GM20000 (cell line): ENCODE measurements around the gene TAS2R5.
"Not testable (repeated sequence)": the region's sequence is repeated elsewhere in the genome, so short reads cannot be mapped to it uniquely, and the experiment has no call there.

Experiments
- DNase-seq: peaks from one replicate; pipeline ENCODE4 v3.0.0; 2012; ENCODE audit warnings: low spot score
- TF ChIP-seq, protein P1 (sequence below): IDR thresholded peaks from 2 replicates; pipeline ENCODE4 v1.5.1; 2012; ENCODE audit warnings: mild to moderate bottlenecking, control low read depth; ENCODE audit errors: extremely low read depth, missing control alignments

Gene TAS2R5, protein sequence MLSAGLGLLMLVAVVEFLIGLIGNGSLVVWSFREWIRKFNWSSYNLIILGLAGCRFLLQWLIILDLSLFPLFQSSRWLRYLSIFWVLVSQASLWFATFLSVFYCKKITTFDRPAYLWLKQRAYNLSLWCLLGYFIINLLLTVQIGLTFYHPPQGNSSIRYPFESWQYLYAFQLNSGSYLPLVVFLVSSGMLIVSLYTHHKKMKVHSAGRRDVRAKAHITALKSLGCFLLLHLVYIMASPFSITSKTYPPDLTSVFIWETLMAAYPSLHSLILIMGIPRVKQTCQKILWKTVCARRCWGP

DNA sequence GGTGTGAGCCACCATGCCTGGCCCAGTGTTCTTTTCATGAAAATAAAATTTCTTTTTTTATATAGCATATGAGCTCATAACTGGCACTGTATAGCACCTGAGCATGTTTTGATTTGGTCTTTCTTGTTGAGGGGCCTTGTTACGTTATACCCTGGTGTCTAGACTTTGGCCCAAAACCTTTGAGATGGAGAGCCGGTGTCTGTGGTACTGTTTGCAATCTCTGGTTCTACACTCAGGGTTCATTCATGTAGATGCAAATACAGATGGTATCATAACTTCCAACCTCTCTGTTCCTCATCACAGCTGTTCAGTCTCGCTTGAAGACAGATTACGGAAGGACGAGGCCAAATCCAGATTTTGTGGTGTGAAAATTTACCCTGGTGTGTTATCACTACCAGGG lies at the start of gene TAS2R5:
Gene TAS2R5 (plus strand): TSS at position 301 of the 400 bp plus-strand sequence. CDS start 145 bp downstream, outside the sequence.
- no peak for DNase-seq
- TF ChIP-seq, protein P1, sequence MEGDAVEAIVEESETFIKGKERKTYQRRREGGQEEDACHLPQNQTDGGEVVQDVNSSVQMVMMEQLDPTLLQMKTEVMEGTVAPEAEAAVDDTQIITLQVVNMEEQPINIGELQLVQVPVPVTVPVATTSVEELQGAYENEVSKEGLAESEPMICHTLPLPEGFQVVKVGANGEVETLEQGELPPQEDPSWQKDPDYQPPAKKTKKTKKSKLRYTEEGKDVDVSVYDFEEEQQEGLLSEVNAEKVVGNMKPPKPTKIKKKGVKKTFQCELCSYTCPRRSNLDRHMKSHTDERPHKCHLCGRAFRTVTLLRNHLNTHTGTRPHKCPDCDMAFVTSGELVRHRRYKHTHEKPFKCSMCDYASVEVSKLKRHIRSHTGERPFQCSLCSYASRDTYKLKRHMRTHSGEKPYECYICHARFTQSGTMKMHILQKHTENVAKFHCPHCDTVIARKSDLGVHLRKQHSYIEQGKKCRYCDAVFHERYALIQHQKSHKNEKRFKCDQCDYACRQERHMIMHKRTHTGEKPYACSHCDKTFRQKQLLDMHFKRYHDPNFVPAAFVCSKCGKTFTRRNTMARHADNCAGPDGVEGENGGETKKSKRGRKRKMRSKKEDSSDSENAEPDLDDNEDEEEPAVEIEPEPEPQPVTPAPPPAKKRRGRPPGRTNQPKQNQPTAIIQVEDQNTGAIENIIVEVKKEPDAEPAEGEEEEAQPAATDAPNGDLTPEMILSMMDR, result no peak

DNA sequence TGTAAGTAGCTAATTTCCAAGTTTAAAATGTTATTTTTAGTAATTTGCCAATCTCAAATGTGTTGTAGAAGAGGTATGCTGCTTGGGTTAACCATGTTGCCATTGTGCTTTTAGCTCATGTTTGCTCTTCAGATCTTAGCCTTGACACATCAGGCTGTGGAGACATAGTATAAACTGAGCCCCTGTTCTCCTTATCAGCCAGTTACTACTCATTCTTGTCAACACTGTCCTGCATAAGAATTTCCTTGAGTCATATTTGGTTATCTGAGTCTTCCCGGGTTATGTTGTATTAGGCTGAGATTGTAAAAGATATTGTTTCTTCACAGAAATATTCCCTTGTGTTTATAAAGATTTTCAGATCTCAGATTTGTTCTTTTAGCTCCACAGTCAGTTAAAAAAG lies 47.8 kb upstream of the TAS2R5 start:
- DNase-seq, result no peak
- TF ChIP-seq, protein P1, result no peak

DNA sequence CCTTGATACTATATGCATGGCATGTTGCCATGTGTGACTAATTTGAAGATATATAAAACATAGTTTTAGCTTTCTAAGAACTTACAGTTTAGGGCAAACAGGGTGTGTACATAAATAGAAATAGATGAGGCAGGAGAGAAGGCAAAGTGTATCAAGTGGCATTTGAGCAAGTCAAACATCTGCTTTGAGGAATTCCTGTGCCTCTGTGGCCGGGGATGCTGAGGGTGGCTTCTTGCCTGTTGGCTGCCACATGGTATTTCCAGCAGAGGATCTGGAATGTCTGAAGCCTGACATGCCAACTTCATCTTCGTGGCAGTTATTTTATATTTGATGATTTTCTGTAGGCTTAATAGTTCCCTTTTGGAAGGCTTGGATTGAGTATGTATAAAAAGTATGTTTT lies 45.9 kb upstream of the TAS2R5 start:
- TF ChIP-seq, protein P1, result no peak
- no peak for DNase-seq

DNA sequence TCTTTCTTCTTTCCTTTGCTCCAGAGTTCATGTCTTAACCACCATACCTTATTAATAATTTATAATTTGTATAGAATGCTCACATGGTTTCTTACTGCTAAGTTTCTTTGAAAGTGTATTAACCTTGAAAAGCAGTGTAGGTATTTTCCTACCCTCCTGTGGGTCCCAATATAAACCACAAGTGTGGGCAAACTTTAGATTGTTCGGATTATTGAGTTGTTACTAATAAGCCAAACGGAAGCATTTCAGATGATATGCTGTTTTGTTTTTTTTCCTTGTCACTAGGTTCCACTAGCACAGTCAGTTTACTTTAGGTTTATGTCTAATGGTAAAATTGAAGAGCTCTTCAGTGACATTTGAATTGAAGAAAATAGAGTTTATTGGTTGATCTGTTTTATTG lies 41.6 kb upstream of the TAS2R5 start:
- no peak for DNase-seq
- TF ChIP-seq, protein P1, result no peak

DNA sequence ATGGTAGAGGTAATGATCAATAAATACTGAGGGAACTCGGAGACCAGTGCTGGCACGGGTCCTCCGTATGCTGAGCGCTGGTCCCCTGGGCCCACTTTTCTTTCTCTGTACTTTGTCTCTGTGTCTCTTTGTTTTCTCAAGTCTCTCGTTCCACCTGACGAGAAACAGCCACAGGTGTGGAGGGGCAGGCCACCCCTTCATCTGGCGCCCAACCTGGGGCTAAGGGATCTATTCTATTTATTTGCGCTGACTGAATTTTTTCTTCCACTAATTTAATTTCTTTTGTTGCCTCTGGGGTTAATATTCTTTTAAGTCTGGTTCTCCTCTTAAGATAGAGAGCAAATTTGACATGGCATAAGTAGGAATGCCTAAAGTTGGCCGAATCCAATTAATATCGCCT lies 38.1 kb upstream of the TAS2R5 start:
- DNase-seq, result not testable (repeated sequence)

DNA sequence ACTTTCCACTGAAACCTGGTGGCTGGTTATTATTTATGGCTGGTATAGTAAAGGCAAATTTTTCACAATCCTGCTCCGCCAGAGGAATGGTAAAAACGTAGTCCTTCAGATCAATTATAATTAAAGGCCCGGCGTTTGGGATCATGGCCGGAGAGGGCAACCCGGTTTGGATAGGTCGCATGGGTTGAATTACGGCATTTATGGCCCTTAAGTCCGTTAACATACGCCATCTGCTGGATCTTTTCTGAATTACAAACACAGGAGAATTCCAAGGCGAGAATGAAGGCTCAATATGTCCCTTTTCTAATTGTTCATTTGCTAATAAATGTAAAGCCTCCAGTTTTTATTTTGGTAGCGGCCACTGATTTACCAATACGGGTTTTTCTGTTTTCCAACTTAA lies 37.4 kb upstream of the TAS2R5 start:
- TF ChIP-seq, protein P1, result no peak
- no peak for DNase-seq

DNA sequence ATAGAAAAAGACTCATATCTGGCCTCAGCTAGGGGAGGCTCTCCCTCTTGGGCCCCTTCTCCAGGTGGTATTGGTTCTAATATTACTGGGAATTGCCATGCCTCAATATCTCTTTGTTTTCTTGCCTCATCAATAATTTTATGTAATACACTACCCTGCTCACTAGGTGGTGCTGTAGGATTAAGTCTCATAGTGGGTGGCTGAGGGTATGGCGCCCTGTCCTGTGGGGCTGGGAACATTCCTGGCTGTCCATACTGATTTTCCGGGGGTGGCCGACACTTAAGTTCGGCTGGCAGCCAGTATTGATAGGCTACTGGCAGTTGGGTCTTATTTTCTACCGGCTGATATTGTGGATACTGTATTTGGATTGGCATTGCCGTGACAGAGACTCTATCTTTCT lies 35.1 kb upstream of the TAS2R5 start:
- TF ChIP-seq, protein P1, result peak; percentile 31
- DNase-seq, result peak; percentile 8

DNA sequence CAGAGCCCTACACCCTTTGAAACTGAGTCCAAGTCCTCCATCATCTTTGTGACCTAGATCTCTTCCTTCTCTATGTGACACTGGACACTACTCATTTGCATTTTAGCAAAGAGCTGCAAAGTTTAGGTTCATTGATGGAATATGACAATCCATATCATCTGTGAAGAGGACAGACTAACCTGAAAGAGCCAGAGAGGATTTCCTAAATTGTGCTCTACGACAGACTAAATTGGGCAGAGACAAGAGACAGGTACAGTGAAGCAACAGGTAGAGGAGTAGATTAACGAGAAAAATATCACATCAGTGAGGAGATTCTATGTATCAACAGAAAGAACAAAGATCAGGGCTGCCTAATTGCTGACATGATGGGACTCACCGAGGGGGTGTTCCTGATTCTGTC lies 26.2 kb upstream of the TAS2R5 start, which contains the start of gene TAS2R3:
Gene TAS2R3 (plus strand): TSS at position 301 of the 400 bp plus-strand sequence. CDS start 62 bp downstream, at position 363.
- TF ChIP-seq, protein P1, result no peak
- no peak for DNase-seq

DNA sequence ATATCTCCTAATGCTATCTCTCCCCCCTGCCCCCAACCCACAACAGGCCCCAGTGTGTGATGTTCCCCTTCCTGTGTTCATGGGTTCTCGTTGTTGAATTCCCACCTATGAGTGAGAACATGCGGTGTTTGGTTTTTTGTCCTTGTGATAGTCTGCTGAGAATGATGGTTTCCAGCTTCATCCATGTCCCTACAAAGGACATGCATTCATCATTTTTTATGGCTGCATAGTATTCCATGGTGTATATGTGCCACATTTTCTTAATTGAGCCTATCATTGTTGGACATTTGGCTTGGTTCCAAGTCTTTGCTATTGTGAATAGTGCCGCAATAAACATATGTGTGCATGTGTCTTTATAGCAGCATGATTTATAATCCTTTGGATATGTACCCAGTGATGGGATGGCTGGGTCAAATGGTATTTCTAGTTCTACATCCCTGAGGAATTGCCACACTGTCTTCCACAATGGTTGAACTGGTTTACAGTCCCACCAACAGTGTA lies 19.9 kb upstream of the TAS2R5 start:
- DNase-seq, result not testable (repeated sequence)
